SH-SY5Y (cell line): ENCODE results near the gene UTP20.

Source experiments
- GATA2 ChIP-seq: IDR thresholded peaks from 2 replicates; pipeline ENCODE4 v1.6.1; 2011; ENCODE audit warnings: mild to moderate bottlenecking, low read depth, low read length
- GATA3 ChIP-seq: IDR thresholded peaks from 2 replicates; pipeline ENCODE4 v1.6.1; 2011; ENCODE audit warnings: low read depth, mild to moderate bottlenecking, low read length, moderate library complexity

The UTP20 gene

DNA sequence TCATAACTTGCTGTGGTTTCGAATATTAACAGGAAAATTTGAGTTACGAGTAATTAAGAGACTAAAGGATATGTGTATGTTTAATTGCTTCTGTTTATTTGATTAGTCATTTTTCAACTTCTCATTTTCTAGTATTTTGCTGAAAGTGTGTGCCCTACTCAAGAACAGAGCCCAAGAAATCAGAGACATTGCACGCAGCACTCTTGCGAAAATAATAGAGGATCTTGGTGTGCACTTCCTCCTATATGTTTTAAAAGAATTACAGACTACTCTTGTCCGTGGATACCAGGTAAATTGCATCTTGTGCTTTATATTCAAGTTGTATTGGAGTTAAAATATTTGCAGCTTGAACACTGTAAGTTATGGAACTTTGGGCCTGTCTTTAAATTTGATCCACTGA lies 76.9 kb downstream of the UTP20 start:
- TF ChIP-seq GATA3 (no peak), GATA2 (no peak)

DNA sequence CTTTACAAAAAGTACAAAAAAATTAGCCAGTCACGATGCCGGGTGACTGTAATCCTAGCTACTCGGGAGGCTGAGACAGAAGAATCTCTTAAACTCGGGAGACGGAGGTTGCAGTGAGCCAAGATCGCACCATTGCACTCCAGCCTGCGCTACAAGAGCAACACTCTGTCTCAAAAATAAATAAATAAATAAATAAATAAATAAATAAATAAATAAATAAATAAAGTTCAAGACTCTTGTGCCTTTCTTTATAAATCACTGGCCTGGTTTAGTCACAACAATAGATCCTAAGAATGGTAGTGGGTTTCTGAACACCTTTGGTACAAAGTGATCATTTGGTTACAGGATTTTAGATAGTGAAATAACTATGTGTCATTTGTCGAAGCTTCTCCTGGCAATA lies 81.5 kb downstream of the UTP20 start:
- TF ChIP-seq GATA3, result no peak
- no peak for TF ChIP-seq GATA2

DNA sequence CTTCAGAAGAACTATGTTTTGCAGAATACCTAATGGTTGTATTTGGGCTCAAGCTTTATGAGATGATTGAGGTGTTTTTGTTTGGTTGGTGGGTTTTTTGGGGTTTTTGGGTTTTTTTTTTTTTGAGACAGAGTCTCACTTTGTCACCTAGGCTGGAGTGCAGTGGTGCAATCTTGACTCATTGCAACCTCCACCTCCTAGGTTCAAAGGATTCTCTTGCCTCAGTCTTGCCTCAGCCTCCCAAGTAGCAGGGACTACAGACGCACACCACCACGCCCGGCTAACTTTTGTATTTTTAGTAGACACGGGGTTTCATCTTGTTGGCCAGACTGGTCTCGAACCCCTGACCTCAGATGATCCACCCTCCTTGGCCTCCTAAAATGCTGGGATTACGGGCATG lies 88.1 kb downstream of the UTP20 start:
- TF ChIP-seq GATA3, result no peak
- TF ChIP-seq GATA2, result no peak

DNA sequence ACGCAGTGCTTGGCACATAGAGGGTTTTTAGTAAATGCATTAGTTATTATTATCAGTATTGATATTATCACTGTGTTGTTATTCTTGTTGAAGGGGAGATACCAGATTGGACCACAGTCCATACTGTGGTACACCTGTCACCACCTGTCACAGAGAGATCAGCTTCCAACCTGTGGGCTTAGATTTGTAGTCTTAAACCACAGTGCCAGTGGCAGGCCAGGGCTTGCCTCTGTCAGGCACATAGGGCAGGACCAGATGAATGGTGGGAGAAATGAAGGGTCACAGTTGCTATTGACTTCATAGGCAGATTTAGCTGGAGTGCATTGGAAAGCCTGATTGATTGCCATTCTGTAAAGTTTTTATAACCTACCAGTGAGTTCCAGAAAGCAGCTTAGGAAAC lies 92.5 kb downstream of the UTP20 start:
- TF ChIP-seq GATA2, result no peak

DNA sequence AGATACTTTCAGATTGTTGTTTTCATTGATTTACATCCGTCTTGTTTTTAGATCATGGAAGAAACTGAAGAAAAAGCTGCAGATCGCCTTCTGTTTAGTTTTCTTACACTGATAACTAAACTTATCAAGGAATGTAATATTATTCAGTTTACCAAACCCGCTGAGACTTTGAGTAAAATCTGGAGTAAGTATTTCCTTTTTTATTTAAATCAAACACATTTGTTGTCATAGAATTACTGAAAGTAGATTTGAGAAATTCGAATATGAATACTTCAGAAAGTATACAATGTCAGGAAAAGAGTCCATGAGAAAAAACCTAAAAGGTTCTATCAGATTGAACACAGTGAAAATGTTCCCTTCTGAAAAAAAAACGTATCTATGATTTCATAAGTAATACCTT lies 95.7 kb downstream of the UTP20 start:
- TF ChIP-seq GATA3 (no peak), GATA2 (no peak)

DNA sequence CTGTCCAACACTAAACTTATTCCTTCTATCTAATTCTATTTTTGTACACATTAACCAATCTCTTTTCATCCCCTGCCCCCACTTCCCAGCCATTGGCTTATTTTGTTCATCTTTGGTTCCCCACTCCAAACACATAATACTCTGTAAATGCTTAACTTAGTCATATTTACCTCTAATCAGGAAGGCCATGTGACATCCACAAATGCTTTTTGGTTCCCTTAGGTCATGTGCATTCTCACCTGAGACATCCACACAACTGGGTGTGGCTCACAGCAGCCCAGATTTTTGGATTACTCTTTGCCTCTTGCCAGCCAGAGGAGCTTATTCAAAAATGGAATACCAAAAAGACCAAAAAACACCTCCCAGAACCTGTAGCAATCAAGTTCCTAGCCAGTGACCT lies 99.2 kb downstream of the UTP20 start:
- TF ChIP-seq GATA2 (no peak), GATA3 (no peak)

DNA sequence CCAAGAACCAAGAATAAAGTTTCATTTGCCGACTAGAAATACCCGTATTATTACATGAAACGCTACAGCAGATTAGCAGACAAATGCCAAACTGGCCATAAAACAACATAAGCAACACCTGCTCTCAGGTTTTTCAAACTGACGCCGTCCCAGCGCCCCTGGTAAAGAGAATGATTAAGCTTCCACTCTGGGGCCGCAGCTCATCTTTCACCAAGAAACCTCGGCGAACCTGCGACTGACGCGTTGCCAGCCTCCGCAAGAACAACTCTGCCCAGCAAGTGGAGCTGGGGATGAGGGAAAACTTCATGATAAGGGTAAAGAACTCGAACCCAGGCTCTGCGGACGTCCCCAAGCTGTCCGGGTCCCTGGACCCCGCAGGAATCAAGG lies 127.1 kb downstream of the UTP20 start:
- TF ChIP-seq GATA3, result no peak

DNA sequence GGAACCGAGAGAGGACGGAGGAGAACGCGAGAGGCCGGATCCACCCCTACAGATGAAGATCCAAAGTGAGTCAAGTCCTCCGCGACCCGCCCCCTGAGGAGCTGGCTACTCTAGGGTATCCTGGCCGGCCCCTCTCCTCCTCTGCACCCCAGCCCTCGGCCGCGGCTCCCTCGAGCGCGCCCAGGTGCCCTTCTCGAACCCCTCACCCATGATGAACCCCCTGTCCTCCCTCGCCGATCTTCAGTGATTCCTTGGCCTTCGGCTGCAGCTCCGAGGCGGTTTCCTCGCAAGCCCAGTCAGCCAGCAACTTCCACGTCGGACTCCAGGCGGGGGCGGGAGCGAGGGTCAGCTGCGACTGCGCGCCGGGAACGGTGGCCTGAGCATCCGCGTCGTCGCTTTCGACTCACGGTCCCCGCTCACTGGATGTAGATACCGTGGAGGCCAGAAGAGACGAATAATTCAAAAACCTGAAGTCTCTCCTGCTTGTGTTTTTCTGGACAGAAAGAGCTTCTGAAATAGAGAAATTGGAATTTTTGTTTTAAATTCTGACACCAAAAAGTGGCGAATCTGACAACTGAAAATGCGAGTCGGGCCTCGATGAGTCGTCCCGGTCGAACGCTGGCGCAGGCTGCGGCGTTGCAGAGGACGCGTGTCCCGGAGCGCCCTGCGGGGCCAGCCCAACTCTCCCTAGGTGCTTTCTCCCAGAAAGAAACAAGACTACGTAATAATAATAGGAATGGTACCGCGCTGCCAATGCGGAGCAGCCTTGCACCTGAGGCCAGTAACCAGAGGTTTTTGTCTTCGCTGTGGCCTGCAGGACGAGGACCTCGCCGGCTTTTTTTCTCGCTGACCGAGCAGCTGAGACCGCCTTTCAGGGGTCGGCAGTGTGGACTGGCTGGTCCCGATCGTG lies 127.8 kb downstream of the UTP20 start, which contains the start of gene ARL1:
TSS of gene ARL1 (minus strand) at position 337 of the 910 bp plus-strand sequence. CDS start at position 210, 127 bp downstream.
- TF ChIP-seq GATA2 (no peak), GATA3 (no peak)

DNA sequence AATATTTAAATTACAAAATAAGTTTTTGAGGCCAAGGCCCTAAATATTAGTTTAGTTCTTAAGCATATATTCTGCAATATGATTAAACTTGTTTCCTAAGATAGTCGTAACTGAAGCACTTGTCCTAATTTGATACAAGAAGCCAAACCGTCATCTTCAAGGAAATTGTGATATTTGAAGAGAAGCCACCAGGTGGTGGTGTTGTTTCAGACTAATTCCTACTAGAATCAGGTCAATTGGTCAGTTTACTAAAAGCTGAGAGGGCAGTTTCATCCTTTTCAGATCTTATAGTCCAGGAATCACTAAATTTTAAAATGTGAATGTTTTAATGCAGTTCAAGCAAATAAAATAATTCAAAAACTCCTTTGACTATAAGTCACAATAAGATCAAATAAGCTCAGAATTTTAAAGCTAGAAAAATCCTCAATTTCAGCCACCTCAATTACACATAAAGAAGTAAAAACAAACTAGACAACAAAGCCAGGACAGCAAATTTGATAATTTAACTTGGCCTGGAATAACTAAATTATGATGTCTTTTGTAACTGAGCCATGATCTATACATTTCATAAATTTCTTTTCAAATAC lies 134.7 kb downstream of the UTP20 start:
- TF ChIP-seq GATA3 (no peak), GATA2 (no peak)

DNA sequence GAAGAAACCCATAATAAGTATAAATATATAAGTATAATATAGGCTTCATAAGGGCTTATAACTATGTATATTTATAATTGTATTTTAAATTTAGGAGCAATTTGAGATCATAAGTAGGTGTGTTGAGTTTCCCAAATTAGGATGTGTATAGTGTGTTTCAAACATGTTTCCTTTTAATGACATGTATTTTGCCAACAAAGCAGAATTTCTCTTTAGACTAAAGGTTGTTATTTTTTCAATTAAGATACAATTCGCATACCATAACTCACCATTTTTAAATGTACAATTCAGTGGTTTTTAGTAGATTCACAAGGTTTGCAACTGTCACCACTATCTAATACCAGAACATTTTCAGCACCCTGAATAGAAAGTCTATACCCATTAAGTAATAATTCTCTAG lies 135.3 kb downstream of the UTP20 start:
- TF ChIP-seq GATA3 (no peak), GATA2 (no peak)

DNA sequence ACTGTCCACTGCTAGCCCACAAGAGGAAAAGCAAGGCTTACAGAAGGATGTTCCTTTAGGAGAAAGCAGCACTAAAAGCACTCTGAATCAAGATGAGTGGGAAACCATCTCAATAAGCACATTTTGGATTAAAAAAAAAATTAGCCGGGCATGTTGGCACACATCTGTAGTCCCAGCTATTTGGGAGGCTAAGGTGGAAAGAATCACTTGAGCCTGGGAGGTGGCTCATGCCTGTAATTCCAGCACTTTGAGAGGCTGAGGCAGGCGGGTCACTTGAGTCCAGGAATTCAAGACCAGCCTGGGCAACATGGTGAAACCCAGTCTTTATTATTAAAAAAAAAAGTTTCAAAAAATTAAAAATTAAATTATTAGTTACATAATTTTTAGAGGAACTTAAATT lies 144.7 kb downstream of the UTP20 start:
- TF ChIP-seq GATA3 (no peak), GATA2 (no peak)

DNA sequence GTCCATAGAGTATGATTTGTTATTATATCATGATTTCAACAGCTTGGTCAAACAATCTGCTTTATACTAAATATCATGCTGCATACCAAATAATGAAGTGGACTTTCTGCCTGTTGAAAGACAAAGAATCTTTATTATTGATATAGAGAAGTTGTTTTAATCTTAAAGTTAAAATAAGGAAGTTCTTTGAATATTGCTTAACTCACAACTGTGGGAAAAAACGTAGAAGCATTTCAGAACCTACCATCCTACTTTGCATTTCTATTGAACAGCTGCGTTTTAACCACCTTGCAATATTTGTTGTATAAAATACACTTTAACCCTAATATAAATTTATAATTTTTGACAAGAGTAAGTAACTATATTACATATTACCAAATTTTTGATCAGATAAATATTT lies 150.6 kb downstream of the UTP20 start:
- TF ChIP-seq GATA3, result no peak
- TF ChIP-seq GATA2, result no peak

DNA sequence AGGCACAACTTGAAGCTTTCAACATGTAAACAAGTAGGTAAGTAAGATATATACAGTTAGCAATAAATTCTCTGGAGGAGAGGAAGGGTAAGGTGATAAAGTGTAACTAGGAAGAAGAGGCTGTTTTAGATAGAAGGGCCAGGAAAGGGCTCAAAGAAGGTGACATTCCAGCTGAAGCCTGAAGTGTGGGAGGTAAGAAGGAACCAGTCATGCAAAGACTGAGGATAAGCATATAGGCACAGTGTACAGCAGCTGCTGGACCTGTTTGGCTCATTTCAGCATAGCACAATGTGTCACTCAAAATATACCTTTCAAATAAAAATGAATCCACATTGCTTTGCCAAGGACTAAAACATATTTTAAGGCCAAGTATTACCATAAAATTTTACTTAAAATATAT lies 156.2 kb downstream of the UTP20 start:
- no peak for TF ChIP-seq GATA3
- no peak for TF ChIP-seq GATA2
